SU-DHL-6 (cell line): ENCODE measurements around the gene BNC2.

Experiments
- EZH2phosphoT487 ChIP-seq: fragments of 200-600 bp; sonication (generic), shearing (Covaris generic); conservative IDR thresholded peaks from 2 replicates; pipeline ENCODE4 v1.6.1; 2018; ENCODE audit warnings: mild to moderate bottlenecking, antibody characterized with exemption, low read length, moderate library complexity, mixed read lengths
- TF ChIP-seq, protein P1 (sequence below): fragments of 200-600 bp; sonication (generic); IDR thresholded peaks from one replicate; pipeline ENCODE4 v1.5.1; 2017; ENCODE audit warnings: antibody characterized with exemption, mild to moderate bottlenecking, low read length, moderate library complexity; ENCODE audit not compliant: insufficient read depth, poor library complexity, severe bottlenecking

DNA sequence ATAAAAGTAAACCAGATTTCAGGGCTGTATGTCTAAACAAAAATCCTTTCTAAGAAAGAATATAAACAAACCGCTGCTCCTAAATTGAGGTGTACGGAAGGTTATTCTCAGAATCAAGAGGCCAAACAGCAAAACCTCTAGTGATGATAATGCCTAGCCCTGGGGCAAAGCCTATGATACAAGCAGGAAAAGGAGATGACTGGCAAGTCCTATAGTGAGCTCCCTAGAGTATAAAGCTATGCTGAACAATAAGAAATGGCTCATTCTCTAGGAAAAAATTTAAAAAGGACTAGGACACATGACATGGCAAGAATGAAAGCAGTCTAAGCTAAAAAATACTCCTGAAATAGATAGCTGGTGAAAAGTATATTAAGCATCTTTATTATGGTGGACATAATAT, 187.1 kb downstream of the BNC2 start:
- no peak for TF ChIP-seq EZH2phosphoT487
- TF ChIP-seq, protein P1, sequence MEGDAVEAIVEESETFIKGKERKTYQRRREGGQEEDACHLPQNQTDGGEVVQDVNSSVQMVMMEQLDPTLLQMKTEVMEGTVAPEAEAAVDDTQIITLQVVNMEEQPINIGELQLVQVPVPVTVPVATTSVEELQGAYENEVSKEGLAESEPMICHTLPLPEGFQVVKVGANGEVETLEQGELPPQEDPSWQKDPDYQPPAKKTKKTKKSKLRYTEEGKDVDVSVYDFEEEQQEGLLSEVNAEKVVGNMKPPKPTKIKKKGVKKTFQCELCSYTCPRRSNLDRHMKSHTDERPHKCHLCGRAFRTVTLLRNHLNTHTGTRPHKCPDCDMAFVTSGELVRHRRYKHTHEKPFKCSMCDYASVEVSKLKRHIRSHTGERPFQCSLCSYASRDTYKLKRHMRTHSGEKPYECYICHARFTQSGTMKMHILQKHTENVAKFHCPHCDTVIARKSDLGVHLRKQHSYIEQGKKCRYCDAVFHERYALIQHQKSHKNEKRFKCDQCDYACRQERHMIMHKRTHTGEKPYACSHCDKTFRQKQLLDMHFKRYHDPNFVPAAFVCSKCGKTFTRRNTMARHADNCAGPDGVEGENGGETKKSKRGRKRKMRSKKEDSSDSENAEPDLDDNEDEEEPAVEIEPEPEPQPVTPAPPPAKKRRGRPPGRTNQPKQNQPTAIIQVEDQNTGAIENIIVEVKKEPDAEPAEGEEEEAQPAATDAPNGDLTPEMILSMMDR: no peak
